COR-L47 (cell line): Measurements from ENCODE around the gene C9orf153.
"Not testable (repeated sequence)": the region's sequence is repeated elsewhere in the genome, so short reads cannot be mapped to it uniquely, and the experiment has no call there.

Source experiments
- DNase-seq: peaks from one replicate; lab custom pipeline; 2025; lab: John Stamatoyannopoulos, UW

The C9orf153 gene

GRCh38 chr9:86259557-86259956 lies at the start of gene C9orf153:
Gene C9orf153 (minus strand): TSS chr9:86259657. CDS start chr9:86229603, 30,054 bp downstream.
- DNase-seq, result no peak

GRCh38 chr9:86308687-86309086 lies 49.2 kb upstream of the C9orf153 start:
- no peak for DNase-seq

- no peak for DNase-seq
These were observed 44.8 kb upstream of the C9orf153 start for GRCh38 chr9:86304236-86304730.

GRCh38 chr9:86303316-86303975 lies 44.0 kb upstream of the C9orf153 start:
- DNase-seq, result no peak

GRCh38 chr9:86301686-86302085 lies 42.2 kb upstream of the C9orf153 start:
- DNase-seq, result no peak

- no peak for DNase-seq
These were observed 41.2 kb upstream of the C9orf153 start for GRCh38 chr9:86300701-86301100.

- DNase-seq, result no peak
These were observed 39.4 kb upstream of the C9orf153 start for GRCh38 chr9:86298873-86299272.

GRCh38 chr9:86290341-86290740 lies 30.9 kb upstream of the C9orf153 start:
- DNase-seq, result not testable (repeated sequence)

GRCh38 chr9:86288499-86289198 lies 29.2 kb upstream of the C9orf153 start:
- no peak for DNase-seq

- DNase-seq, result peak; percentile 8
These were observed 27.6 kb upstream of the C9orf153 start for GRCh38 chr9:86287013-86287412.

- DNase-seq, result no peak
These were observed 26.8 kb upstream of the C9orf153 start for GRCh38 chr9:86286278-86286677.

GRCh38 chr9:86285261-86285660 lies 25.8 kb upstream of the C9orf153 start:
- DNase-seq, result no peak

GRCh38 chr9:86282979-86283535 lies 23.6 kb upstream of the C9orf153 start:
- DNase-seq, result no peak

- peak; percentile 95 for DNase-seq
These were observed 22.9 kb upstream of the C9orf153 start, which contains the start of gene ISCA1 for GRCh38 chr9:86282077-86282978. Gene ISCA1 (minus strand): TSS chr9:86282538. CDS start chr9:86282458, 80 bp downstream.

GRCh38 chr9:86281593-86282076 lies 22.2 kb upstream of the C9orf153 start:
- no peak for DNase-seq

- no peak for DNase-seq
These were observed 21.1 kb upstream of the C9orf153 start for GRCh38 chr9:86280580-86280979.

GRCh38 chr9:86279839-86280238 lies 20.4 kb upstream of the C9orf153 start:
- DNase-seq, result no peak

GRCh38 chr9:86277072-86277471 lies 17.6 kb upstream of the C9orf153 start:
- no peak for DNase-seq

- DNase-seq, result no peak
These were observed 16.5 kb upstream of the C9orf153 start for GRCh38 chr9:86275962-86276361.

GRCh38 chr9:86274821-86275643 lies 15.6 kb upstream of the C9orf153 start:
- DNase-seq, result no peak

- no peak for DNase-seq
These were observed 12.8 kb upstream of the C9orf153 start for GRCh38 chr9:86272221-86272620.
